Neural progenitor cell (in vitro differentiated cells): ENCODE data around the gene VWA5B2. TPM values are rescaled to one million over a fixed set of nuclear protein-coding genes. Genes with fewer than 3 reads are reported as not detected.
A peak's percentile ranks its signal among the peaks of the same experiment; 100 is the strongest.

ENCODE experiments used
- DNase-seq: peaks from one replicate; pipeline ENCODE4 v3.0.0-alpha.2; 2016; ENCODE audit warnings: low spot score
- H2AFZ ChIP-seq: fragments of 200-600 bp; sonication (generic); replicated peaks from 2 replicates; pipeline ENCODE4 v1.6.1; 2016; ENCODE audit warnings: antibody characterized with exemption
- H3F3A ChIP-seq: fragments of 200-600 bp; sonication (generic); 2 replicates; pipeline ENCODE4 v1.6.1; 2016; ENCODE audit warnings: antibody characterized with exemption, low read depth
- H3K27ac ChIP-seq: fragments of 200-600 bp; sonication (generic); 2 replicates; pipeline ENCODE4 v1.5.1; 2016; ENCODE audit warnings: mild to moderate bottlenecking
- H3K27me3 ChIP-seq: fragments of 200-600 bp; sonication (generic); 2 replicates; pipeline ENCODE4 v1.6.1; 2016; ENCODE audit warnings: mild to moderate bottlenecking, moderate library complexity
- H3K36me3 ChIP-seq: fragments of 200-600 bp; sonication (generic); 2 replicates; pipeline ENCODE4 v1.5.1; 2016
- H3K4me1 ChIP-seq: fragments of 200-600 bp; sonication (generic); 2 replicates; pipeline ENCODE4 v1.6.1; 2016; ENCODE audit warnings: mixed run types
- H3K4me2 ChIP-seq: fragments of 200-600 bp; sonication (generic); 2 replicates; pipeline ENCODE4 v1.6.1; 2016
- H3K4me3 ChIP-seq: fragments of 200-600 bp; sonication (generic); 2 replicates; pipeline ENCODE4 v1.5.1; 2016
- H3K79me2 ChIP-seq: fragments of 200-600 bp; sonication (generic); 2 replicates; pipeline ENCODE4 v1.6.1; 2016; ENCODE audit warnings: low read depth
- H3K9ac ChIP-seq: fragments of 200-600 bp; sonication (generic); 2 replicates; pipeline ENCODE4 v1.6.1; 2016
- H3K9me3 ChIP-seq: fragments of 200-600 bp; sonication (generic); 2 replicates; pipeline ENCODE4 v1.5.1; 2016; ENCODE audit warnings: low read depth
- H4K20me1 ChIP-seq: fragments of 200-600 bp; sonication (generic); 2 replicates; pipeline ENCODE4 v1.6.1; 2016; ENCODE audit warnings: low read depth
- H3K27ac Mint-ChIP-seq: 3 replicates; pipeline ENCODE4 v1.8.0; 2021; ENCODE audit warnings: mixed read lengths
- H3K27me3 Mint-ChIP-seq: 2 replicates; pipeline ENCODE4 v1.8.0; 2022; ENCODE audit warnings: low read depth, mild to moderate bottlenecking, inconsistent platforms, moderate library complexity, mixed read lengths; ENCODE audit not compliant: insufficient read depth
- H3K36me3 Mint-ChIP-seq: 3 replicates; pipeline ENCODE4 v1.8.0; 2021; ENCODE audit warnings: mixed read lengths
- H3K4me1 Mint-ChIP-seq: 3 replicates; pipeline ENCODE4 v1.8.0; 2021; ENCODE audit warnings: mixed read lengths
- H3K4me3 Mint-ChIP-seq: 3 replicates; pipeline ENCODE4 v1.8.0; 2021; ENCODE audit warnings: mild to moderate bottlenecking, moderate library complexity, mixed read lengths
- H3K9me3 Mint-ChIP-seq: 3 replicates; pipeline ENCODE4 v1.8.0; 2020; ENCODE audit warnings: mixed read lengths
- CTCF ChIP-seq: fragments of 200-600 bp; sonication (generic); IDR thresholded peaks from 2 replicates; pipeline ENCODE4 v1.5.1; 2017; ENCODE audit warnings: antibody characterized with exemption, mild to moderate bottlenecking
- EZH2 ChIP-seq: fragments of 200-600 bp; sonication (generic); IDR thresholded peaks from 2 replicates; pipeline ENCODE4 v1.6.1; 2017; ENCODE audit warnings: antibody characterized with exemption, mild to moderate bottlenecking, moderate library complexity
- EZH2phosphoT487 ChIP-seq: fragments of 200-600 bp; sonication (generic); IDR thresholded peaks from 2 replicates; pipeline ENCODE4 v1.6.1; 2017; ENCODE audit warnings: antibody characterized with exemption
- total RNA-seq: library from RNA; depleted of rRNA; stranded (reverse); fragments of >200 nt; gene quantifications from 2 replicates; pipeline ENCODE4 v1.2.3, GENCODE V29; 2015; ENCODE audit warnings: low replicate concordance

The VWA5B2 gene
- total RNA-seq = not detected in 2 replicates

- peak within 1 kb of the TSS; percentile 74 for H3K4me3 Mint-ChIP-seq
- peaks cover 53% of the 10 kb centered on the region for H3K27me3 Mint-ChIP-seq
- peaks cover 98% of the 10 kb centered on the region for H3K27me3 ChIP-seq
- peaks cover 2% of the 10 kb centered on the region for H3K9me3 Mint-ChIP-seq
- H3K36me3 ChIP-seq = no peaks in the 10 kb centered on the region
- H3K36me3 Mint-ChIP-seq = no peaks in the 10 kb centered on the region
- H2AFZ ChIP-seq = peak within 1 kb of the TSS; percentile 59
- no peak within 1 kb of the TSS for H3K27ac Mint-ChIP-seq
- H3K27ac ChIP-seq = no peak within 1 kb of the TSS
- no peaks in the 10 kb centered on the region for H3K79me2 ChIP-seq
- peaks cover 4% of the 10 kb centered on the region for H3K4me1 ChIP-seq
- peak within 1 kb of the TSS; percentile 55 for H3K4me3 ChIP-seq
- TF ChIP-seq EZH2phosphoT487 (no peak), CTCF (peak; percentile 38)
- peak; percentile 94 for DNase-seq
- H4K20me1 ChIP-seq = peaks cover 42% of the 10 kb centered on the region
- H3K9me3 ChIP-seq = no peaks in the 10 kb centered on the region
- H3K4me2 ChIP-seq = peak within 1 kb of the TSS; percentile 90
- peaks cover 4% of the 10 kb centered on the region for H3K4me1 Mint-ChIP-seq
- H3K9ac ChIP-seq = no peak within 1 kb of the TSS
- peaks cover 18% of the 10 kb centered on the region for H3F3A ChIP-seq
These were observed at the start of gene VWA5B2 for GRCh38 chr3:184229394-184230080. TSS of gene VWA5B2 (plus strand) at chr3:184229585. CDS start at chr3:184230529, 944 bp downstream.

GRCh38 chr3:184180165-184180564, 49.2 kb upstream of the VWA5B2 start:
- Histone ChIP-seq H3K36me3 (no peaks in the 10 kb centered on the region), H3K4me3 (no peak overlapping the region), H3K9me3 (no peaks in the 10 kb centered on the region), H4K20me1 (peaks cover 32% of the 10 kb centered on the region), H3K79me2 (peaks cover 40% of the 10 kb centered on the region), H3K27me3 (no peaks in the 10 kb centered on the region), H3K4me1 (peaks cover 27% of the 10 kb centered on the region), H3F3A (peaks cover 41% of the 10 kb centered on the region), H2AFZ (no peak overlapping the region), H3K27ac (no peak overlapping the region), H3K4me2 (no peak overlapping the region), H3K9ac (no peak overlapping the region)
- H3K4me3 Mint-ChIP-seq = no peak overlapping the region
- H3K27me3 Mint-ChIP-seq = peaks cover 6% of the 10 kb centered on the region
- peaks cover 43% of the 10 kb centered on the region for H3K36me3 Mint-ChIP-seq
- no peak for DNase-seq
- peaks cover 45% of the 10 kb centered on the region for H3K4me1 Mint-ChIP-seq
- no peak overlapping the region for H3K27ac Mint-ChIP-seq
- TF ChIP-seq EZH2phosphoT487 (no peak), CTCF (no peak), EZH2 (no peak)
- no peaks in the 10 kb centered on the region for H3K9me3 Mint-ChIP-seq

GRCh38 chr3:184181596-184181995, 47.8 kb upstream of the VWA5B2 start:
- Mint-ChIP-seq H3K4me3 (no peak overlapping the region), H3K36me3 (peaks cover 43% of the 10 kb centered on the region)
- H3K79me2 ChIP-seq = peaks cover 35% of the 10 kb centered on the region

More at GRCh38 chr3:184181596-184181995, 47.8 kb upstream of the VWA5B2 start:
- Histone ChIP-seq H3F3A (peaks cover 34% of the 10 kb centered on the region), H3K27ac (no peak overlapping the region), H3K4me3 (no peak overlapping the region), H3K27me3 (no peaks in the 10 kb centered on the region), H3K36me3 (no peaks in the 10 kb centered on the region), H3K4me1 (peaks cover 22% of the 10 kb centered on the region), H3K9me3 (no peaks in the 10 kb centered on the region), H4K20me1 (peaks cover 28% of the 10 kb centered on the region), H2AFZ (no peak overlapping the region), H3K4me2 (no peak overlapping the region), H3K9ac (no peak overlapping the region)
- Mint-ChIP-seq H3K27me3 (no peaks in the 10 kb centered on the region), H3K27ac (no peak overlapping the region), H3K9me3 (no peaks in the 10 kb centered on the region), H3K4me1 (peaks cover 37% of the 10 kb centered on the region)
- TF ChIP-seq EZH2phosphoT487 (no peak), CTCF (no peak), EZH2 (no peak)
- no peak for DNase-seq
